ENCODE measurements around the gene POLQ. TPM values are rescaled to one million over a fixed set of nuclear protein-coding genes. Genes with fewer than 3 reads are reported as not detected.

The POLQ gene
- total and polyA plus RNA-seq, 4 donors = 0.10 to 13.2 (median 0.22) TPM

DNA sequence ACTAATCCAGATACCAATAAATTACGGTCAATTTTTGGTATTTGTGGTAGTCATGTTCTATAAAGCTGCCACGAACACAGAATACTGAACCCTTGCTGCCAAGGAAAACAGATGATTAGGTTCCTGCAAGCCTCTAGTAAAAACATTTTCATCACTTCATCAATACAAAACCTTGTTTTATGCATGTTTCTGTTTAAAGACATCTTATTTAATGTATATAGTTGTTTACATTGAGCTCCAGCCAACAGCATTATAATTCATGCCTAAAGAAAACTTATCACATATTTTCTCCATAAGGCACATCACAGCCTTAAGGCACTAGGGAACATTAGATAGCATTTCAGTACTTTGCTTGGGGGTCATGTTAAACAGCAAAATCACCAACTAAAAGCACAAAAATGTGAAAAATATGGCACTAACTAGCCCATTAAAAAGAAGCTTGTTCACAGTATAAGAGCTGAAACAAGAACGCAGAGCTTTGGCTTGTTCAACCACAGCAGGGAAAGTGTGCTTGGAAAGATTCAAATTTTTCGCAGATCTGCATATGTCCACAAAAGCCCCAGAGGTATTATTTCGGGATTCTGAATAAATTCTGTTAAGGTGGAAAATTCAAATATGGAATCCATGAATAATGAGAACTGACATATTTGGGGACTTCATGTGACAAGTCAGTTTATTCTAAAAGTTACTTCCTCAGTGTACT, 27.7 kb downstream of the POLQ start:
- Histone ChIP-seq H3K4me1 (ENCODE audit: control insufficient read depth in 4 of 4, insufficient read depth in 4 of 4, low read length in 3 of 4) (no peaks in the 10 kb centered on the region), H3K27ac (ENCODE audit: low read depth in 1 of 2, low read length in 2 of 2) (no peak overlapping the region), H3K4me3 (ENCODE audit: low read depth in 1 of 3, low read length in 3 of 3) (no peak overlapping the region), H3K9me3 (ENCODE audit: control insufficient read depth in 4 of 4, low read length in 3 of 4) (no peaks in the 10 kb centered on the region), H3K27me3 (ENCODE audit: control insufficient read depth in 4 of 4, insufficient read depth in 4 of 4, low read length in 3 of 4) (no peaks in the 10 kb centered on the region), H3K36me3 (ENCODE audit: control insufficient read depth in 4 of 4, insufficient read depth in 3 of 4, low read depth in 1 of 4, low read length in 3 of 4) (no peaks in the 10 kb centered on the region), H3K9ac (ENCODE audit: low read depth in 1 of 2, low read length in 2 of 2) (no peak overlapping the region)
- no peak for TF ChIP-seq EGR1 (IDR thresholded peaks at IDR 0.05; ENCODE audit: low read depth in 2 of 2)
- TF ChIP-seq RXRA (IDR thresholded peaks at IDR 0.05) = no peak
- TF ChIP-seq, protein P1, sequence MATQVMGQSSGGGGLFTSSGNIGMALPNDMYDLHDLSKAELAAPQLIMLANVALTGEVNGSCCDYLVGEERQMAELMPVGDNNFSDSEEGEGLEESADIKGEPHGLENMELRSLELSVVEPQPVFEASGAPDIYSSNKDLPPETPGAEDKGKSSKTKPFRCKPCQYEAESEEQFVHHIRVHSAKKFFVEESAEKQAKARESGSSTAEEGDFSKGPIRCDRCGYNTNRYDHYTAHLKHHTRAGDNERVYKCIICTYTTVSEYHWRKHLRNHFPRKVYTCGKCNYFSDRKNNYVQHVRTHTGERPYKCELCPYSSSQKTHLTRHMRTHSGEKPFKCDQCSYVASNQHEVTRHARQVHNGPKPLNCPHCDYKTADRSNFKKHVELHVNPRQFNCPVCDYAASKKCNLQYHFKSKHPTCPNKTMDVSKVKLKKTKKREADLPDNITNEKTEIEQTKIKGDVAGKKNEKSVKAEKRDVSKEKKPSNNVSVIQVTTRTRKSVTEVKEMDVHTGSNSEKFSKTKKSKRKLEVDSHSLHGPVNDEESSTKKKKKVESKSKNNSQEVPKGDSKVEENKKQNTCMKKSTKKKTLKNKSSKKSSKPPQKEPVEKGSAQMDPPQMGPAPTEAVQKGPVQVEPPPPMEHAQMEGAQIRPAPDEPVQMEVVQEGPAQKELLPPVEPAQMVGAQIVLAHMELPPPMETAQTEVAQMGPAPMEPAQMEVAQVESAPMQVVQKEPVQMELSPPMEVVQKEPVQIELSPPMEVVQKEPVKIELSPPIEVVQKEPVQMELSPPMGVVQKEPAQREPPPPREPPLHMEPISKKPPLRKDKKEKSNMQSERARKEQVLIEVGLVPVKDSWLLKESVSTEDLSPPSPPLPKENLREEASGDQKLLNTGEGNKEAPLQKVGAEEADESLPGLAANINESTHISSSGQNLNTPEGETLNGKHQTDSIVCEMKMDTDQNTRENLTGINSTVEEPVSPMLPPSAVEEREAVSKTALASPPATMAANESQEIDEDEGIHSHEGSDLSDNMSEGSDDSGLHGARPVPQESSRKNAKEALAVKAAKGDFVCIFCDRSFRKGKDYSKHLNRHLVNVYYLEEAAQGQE (IDR thresholded peaks at IDR 0.05) = no peak
- no peak for TF ChIP-seq JUND (IDR thresholded peaks at IDR 0.05)
- TF ChIP-seq, protein P2, sequence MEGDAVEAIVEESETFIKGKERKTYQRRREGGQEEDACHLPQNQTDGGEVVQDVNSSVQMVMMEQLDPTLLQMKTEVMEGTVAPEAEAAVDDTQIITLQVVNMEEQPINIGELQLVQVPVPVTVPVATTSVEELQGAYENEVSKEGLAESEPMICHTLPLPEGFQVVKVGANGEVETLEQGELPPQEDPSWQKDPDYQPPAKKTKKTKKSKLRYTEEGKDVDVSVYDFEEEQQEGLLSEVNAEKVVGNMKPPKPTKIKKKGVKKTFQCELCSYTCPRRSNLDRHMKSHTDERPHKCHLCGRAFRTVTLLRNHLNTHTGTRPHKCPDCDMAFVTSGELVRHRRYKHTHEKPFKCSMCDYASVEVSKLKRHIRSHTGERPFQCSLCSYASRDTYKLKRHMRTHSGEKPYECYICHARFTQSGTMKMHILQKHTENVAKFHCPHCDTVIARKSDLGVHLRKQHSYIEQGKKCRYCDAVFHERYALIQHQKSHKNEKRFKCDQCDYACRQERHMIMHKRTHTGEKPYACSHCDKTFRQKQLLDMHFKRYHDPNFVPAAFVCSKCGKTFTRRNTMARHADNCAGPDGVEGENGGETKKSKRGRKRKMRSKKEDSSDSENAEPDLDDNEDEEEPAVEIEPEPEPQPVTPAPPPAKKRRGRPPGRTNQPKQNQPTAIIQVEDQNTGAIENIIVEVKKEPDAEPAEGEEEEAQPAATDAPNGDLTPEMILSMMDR (IDR thresholded peaks at IDR 0.05; ENCODE audit: low read depth, low read length, missing input control) = no peak
- TF ChIP-seq NR2F2 (IDR thresholded peaks at IDR 0.05) = no peak
- TF ChIP-seq, protein P3, sequence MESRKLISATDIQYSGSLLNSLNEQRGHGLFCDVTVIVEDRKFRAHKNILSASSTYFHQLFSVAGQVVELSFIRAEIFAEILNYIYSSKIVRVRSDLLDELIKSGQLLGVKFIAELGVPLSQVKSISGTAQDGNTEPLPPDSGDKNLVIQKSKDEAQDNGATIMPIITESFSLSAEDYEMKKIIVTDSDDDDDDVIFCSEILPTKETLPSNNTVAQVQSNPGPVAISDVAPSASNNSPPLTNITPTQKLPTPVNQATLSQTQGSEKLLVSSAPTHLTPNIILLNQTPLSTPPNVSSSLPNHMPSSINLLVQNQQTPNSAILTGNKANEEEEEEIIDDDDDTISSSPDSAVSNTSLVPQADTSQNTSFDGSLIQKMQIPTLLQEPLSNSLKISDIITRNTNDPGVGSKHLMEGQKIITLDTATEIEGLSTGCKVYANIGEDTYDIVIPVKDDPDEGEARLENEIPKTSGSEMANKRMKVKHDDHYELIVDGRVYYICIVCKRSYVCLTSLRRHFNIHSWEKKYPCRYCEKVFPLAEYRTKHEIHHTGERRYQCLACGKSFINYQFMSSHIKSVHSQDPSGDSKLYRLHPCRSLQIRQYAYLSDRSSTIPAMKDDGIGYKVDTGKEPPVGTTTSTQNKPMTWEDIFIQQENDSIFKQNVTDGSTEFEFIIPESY (IDR thresholded peaks at IDR 0.05) = no peak
- no peak for TF ChIP-seq YY1 (IDR thresholded peaks at IDR 0.05)
- no peak for TF ChIP-seq SP1 (IDR thresholded peaks at IDR 0.05)
- no peak for TF ChIP-seq GABPA (IDR thresholded peaks at IDR 0.05 in 1 of 2, conservative IDR thresholded peaks at IDR 0.05 in 1 of 2)
- TF ChIP-seq, protein P4, sequence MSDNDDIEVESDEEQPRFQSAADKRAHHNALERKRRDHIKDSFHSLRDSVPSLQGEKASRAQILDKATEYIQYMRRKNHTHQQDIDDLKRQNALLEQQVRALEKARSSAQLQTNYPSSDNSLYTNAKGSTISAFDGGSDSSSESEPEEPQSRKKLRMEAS (IDR thresholded peaks at IDR 0.05) = no peak
- TF ChIP-seq FOXA2 (IDR thresholded peaks at IDR 0.05) = no peak
- TF ChIP-seq HNF4G (IDR thresholded peaks at IDR 0.05) = no peak
- TF ChIP-seq HNF4A (conservative IDR thresholded peaks at IDR 0.05) = no peak
- TF ChIP-seq FOXA1 (IDR thresholded peaks at IDR 0.05) = no peak
- TF ChIP-seq RAD21 (IDR thresholded peaks at IDR 0.05) = no peak
- WGBS = 97% methylated on average over 5 of the region's 5 CpGs
- no peak for DNase-seq (ENCODE audit: low spot score)

DNA sequence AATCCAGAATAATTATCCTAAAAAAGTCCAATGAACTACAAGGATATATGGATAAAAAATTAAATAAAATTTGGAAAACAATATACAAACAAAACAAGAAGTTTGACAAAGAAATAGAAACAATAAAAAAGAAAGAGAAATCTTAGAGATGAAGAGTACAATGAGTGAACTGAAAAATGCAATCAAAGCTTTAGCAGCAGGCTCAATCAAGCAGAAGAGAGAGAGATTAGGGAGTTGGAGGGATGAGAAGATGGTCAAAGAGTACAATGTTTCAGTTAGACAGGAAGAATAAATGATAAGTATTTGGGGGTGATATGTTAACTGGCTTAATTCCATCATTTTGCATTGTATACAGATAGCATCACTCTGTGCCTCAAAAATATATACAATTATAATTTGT, 29.9 kb downstream of the POLQ start:
- Histone ChIP-seq H3K27me3 (ENCODE audit: control insufficient read depth in 4 of 4, insufficient read depth in 4 of 4, low read length in 3 of 4) (no peaks in the 10 kb centered on the region), H3K36me3 (ENCODE audit: control insufficient read depth in 4 of 4, insufficient read depth in 3 of 4, low read depth in 1 of 4, low read length in 3 of 4) (no peaks in the 10 kb centered on the region), H3K9me3 (ENCODE audit: control insufficient read depth in 4 of 4, low read length in 3 of 4) (no peaks in the 10 kb centered on the region), H3K4me1 (ENCODE audit: control insufficient read depth in 4 of 4, insufficient read depth in 4 of 4, low read length in 3 of 4) (no peaks in the 10 kb centered on the region), H3K9ac (ENCODE audit: low read depth in 1 of 2, low read length in 2 of 2) (no peak overlapping the region), H3K4me3 (ENCODE audit: low read depth in 1 of 3, low read length in 3 of 3) (no peak overlapping the region), H3K27ac (ENCODE audit: low read depth in 1 of 2, low read length in 2 of 2) (no peak overlapping the region)
- DNase-seq (ENCODE audit: low spot score) = no peak
- no peak for TF ChIP-seq HNF4G (IDR thresholded peaks at IDR 0.05)
- TF ChIP-seq, protein P5, sequence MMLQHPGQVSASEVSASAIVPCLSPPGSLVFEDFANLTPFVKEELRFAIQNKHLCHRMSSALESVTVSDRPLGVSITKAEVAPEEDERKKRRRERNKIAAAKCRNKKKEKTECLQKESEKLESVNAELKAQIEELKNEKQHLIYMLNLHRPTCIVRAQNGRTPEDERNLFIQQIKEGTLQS (IDR thresholded peaks at IDR 0.05) = no peak
- TF ChIP-seq FOXA1 (IDR thresholded peaks at IDR 0.05) = no peak
- TF ChIP-seq, protein P1 (IDR thresholded peaks at IDR 0.05) = no peak
- no peak for TF ChIP-seq GABPA (IDR thresholded peaks at IDR 0.05 in 1 of 2, conservative IDR thresholded peaks at IDR 0.05 in 1 of 2)
- no peak for TF ChIP-seq SP1 (IDR thresholded peaks at IDR 0.05)
- TF ChIP-seq HNF4A (conservative IDR thresholded peaks at IDR 0.05) = no peak
- TF ChIP-seq RAD21 (IDR thresholded peaks at IDR 0.05) = no peak
